SJCRH30 (cell line): ENCODE measurements around the gene WDSUB1. TPM values are rescaled to one million over a fixed set of nuclear protein-coding genes. Genes with fewer than 3 reads are reported as not detected.

Source experiments
- DNase-seq, 2 experiments: peaks; one replicate each; pipeline ENCODE4 v3.0.0-alpha.2; 2015 to 2020
- H3K27ac ChIP-seq: fragments of 250-450 bp; sonication (Bioruptor Pico); 2 replicates; pipeline ENCODE4 v1.5.1; 2020; ENCODE audit warnings: mild to moderate bottlenecking, moderate library complexity
- H3K27me3 ChIP-seq: fragments of 250-450 bp; sonication (Bioruptor Pico); 2 replicates; pipeline ENCODE4 v1.5.1; 2020; ENCODE audit warnings: mild to moderate bottlenecking, moderate library complexity
- H3K36me3 ChIP-seq: fragments of 250-450 bp; sonication (Bioruptor Pico); 2 replicates; pipeline ENCODE4 v1.5.1; 2020; ENCODE audit warnings: mild to moderate bottlenecking, moderate library complexity
- H3K4me1 ChIP-seq: fragments of 250-450 bp; sonication (Bioruptor Pico); 2 replicates; pipeline ENCODE4 v1.5.1; 2020; ENCODE audit warnings: mild to moderate bottlenecking, moderate library complexity
- H3K4me3 ChIP-seq: fragments of 250-450 bp; sonication (Bioruptor Pico); 2 replicates; pipeline ENCODE4 v1.5.1; 2020; ENCODE audit warnings: mild to moderate bottlenecking, moderate library complexity
- H3K9me3 ChIP-seq: fragments of 250-450 bp; sonication (Bioruptor Pico); replicated peaks from 2 replicates; pipeline ENCODE4 v1.5.1; 2020; ENCODE audit warnings: mild to moderate bottlenecking, moderate library complexity
- total RNA-seq: library from RNA; depleted of rRNA; stranded (reverse); fragments of >200 nt; shearing (Covaris generic); gene quantifications from 2 replicates; pipeline ENCODE4 v1.2.3, GENCODE V29; 2014

Gene WDSUB1
- total RNA-seq, 1 experiment from 2014 or later, result 8.6 TPM

DNA sequence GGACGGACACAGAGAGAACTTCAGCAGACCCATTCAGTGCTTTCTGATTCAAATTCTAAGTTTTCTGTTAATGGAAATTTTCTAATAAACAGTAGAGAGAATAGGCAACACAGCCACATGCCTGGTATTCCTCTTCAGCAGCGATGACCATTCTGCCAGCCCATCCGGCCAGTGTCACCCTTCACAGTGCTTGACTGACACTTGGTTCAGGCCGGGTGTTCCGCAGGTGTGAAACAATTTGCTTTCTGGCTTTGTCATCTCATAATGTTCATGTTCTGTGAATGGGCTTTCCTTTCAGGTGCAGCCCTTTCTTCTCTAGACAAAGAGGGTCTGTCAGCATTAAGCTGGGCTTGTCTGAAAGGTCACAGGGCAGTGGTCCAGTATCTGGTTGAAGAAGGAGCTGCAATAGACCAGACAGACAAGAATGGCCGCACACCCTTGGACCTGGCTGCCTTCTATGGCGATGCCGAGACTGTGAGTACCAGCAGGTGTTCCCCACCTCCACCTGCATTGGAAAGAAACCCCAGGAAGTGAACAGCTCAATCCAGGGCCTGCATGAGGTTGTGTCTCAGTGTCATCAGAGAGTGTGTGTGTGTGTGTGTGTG, 67.0 kb downstream of the WDSUB1 start:
- H3K4me3 ChIP-seq, result no peak overlapping the region
- no peaks in the 10 kb centered on the region; the same call in 1 of the 2 replicates for H3K4me1 ChIP-seq
- H3K27ac ChIP-seq, result no peak overlapping the region
- H3K27me3 ChIP-seq, result no peaks in the 10 kb centered on the region
- no peaks in the 10 kb centered on the region for H3K9me3 ChIP-seq
- DNase-seq, result no peak
- peaks cover 4% of the 10 kb centered on the region for H3K36me3 ChIP-seq

DNA sequence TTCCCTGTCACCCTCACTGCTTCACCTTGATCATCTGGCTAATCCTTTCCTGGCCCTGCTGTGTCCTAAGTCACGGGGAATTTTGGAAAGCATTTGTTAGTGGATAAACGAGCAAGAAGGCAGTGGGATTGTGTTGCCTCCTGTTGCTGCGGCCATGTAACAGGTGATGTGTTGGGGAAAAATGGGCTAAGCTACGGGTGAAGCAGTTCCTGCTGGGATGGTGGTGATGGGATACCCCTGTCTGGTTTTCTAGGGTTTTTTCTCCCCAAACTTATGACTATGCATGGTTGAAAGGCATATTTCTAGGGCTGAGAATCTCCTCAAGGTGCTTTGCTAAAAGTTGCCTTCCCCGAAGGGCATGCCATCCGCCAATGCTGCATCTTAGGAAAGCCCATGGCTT, 68.1 kb downstream of the WDSUB1 start:
- Histone ChIP-seq H3K4me1 (no peaks in the 10 kb centered on the region; the same call in 1 of the 2 replicates), H3K36me3 (peaks cover 4% of the 10 kb centered on the region), H3K4me3 (no peak overlapping the region), H3K9me3 (no peaks in the 10 kb centered on the region), H3K27ac (no peak overlapping the region), H3K27me3 (no peaks in the 10 kb centered on the region)
- DNase-seq, result no peak

DNA sequence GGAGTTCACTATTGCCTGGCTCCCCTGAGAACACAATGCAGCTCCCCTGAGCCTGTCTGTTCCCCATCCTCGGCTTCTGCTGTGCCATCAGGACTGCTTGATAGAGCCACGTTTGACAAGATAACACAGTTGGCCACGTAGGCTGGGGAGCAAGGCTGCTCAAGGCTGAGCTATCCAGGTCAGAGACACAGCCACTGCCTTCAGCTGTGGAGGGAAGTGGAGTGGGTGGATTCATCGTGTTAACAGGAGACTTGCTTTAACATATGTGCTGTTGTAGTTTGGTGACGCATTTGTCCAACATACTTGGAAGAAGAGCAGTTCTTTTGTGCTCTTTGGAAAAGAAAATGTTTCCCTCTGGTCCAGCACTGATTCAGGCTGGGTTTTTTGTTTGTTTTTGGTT, 68.8 kb downstream of the WDSUB1 start:
- DNase-seq, result no peak
- H3K36me3 ChIP-seq, result peaks cover 4% of the 10 kb centered on the region
- H3K27ac ChIP-seq, result no peak overlapping the region
- no peaks in the 10 kb centered on the region for H3K9me3 ChIP-seq
- no peak overlapping the region for H3K4me3 ChIP-seq
- H3K27me3 ChIP-seq, result no peaks in the 10 kb centered on the region
- no peaks in the 10 kb centered on the region; the same call in 1 of the 2 replicates for H3K4me1 ChIP-seq

GRCh38 chr2:159215116-159215515, 71.4 kb downstream of the WDSUB1 start:
- Histone ChIP-seq H3K27ac (no peak overlapping the region), H3K4me3 (no peak overlapping the region), H3K4me1 (peaks cover 13% of the 10 kb centered on the region; the same call in 1 of the 2 replicates), H3K36me3 (peaks cover 7% of the 10 kb centered on the region), H3K27me3 (no peaks in the 10 kb centered on the region), H3K9me3 (no peaks in the 10 kb centered on the region)
- no peak for DNase-seq

DNA sequence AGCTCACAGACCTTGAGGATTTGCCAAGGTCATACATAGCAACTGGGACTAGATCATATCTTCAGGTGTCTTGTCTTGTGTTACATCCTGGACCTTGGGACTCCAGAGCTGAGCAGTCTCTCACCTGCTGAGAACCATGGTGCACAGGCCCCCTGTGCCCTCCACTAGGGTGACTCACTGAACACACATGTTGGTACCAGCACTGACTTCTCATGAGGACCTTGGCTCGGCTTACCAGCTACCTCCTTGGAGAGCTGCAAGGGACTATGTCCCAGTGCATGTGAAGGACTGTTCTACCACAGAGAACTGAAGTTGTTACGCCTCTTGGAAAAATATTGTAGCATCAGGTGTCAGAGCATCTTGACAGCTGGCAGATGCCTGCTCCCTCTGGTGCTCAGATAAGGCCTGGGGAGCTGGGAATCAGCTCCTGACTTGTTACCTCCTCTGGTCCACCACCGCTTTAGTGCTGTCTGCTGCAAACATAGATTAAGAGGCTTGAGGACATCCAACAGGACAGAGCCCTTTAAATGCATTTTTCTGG, 72.1 kb downstream of the WDSUB1 start:
- H3K4me1 ChIP-seq, result peaks cover 13% of the 10 kb centered on the region; the same call in 1 of the 2 replicates
- no peaks in the 10 kb centered on the region for H3K27me3 ChIP-seq
- H3K9me3 ChIP-seq, result no peaks in the 10 kb centered on the region
- peaks cover 7% of the 10 kb centered on the region for H3K36me3 ChIP-seq
- H3K4me3 ChIP-seq, result no peak overlapping the region
- no peak overlapping the region for H3K27ac ChIP-seq
- DNase-seq, result no peak

DNA sequence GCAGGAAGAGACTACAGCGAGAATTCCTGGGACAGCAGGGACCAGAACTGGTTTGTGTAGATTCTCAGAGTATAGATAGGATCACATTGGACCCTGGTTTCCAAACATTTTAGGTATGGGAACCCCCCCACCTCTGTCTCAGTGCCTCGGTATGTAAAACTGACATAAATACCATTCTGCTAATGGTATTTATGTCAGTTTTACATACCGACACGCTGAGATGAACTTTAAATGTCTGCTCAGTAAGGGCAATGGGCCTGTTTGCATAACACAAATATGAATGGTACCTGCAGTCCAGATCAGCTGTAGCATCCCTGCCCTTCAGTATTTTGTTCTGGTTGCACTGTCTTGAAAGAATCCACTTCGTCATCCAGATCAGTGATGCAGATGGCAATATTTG, 73.2 kb downstream of the WDSUB1 start:
- Histone ChIP-seq H3K27ac (no peak overlapping the region), H3K4me3 (no peak overlapping the region), H3K27me3 (no peaks in the 10 kb centered on the region), H3K36me3 (peaks cover 7% of the 10 kb centered on the region), H3K9me3 (no peaks in the 10 kb centered on the region), H3K4me1 (peaks cover 13% of the 10 kb centered on the region; the same call in 1 of the 2 replicates)
- DNase-seq, result no peak

GRCh38 chr2:159211447-159212396, 74.8 kb downstream of the WDSUB1 start:
- H3K27ac ChIP-seq, result peak overlapping the region; percentile 37; the same call in 1 of the 2 replicates
- peak; percentile 12 to 15 for DNase-seq

GRCh38 chr2:159209341-159210306, 76.9 kb downstream of the WDSUB1 start:
- Histone ChIP-seq H3K4me3 (no peak overlapping the region), H3K36me3 (peaks cover 4% of the 10 kb centered on the region; the same call in 1 of the 2 replicates), H3K27ac (no peak overlapping the region), H3K9me3 (no peaks in the 10 kb centered on the region), H3K4me1 (peaks cover 13% of the 10 kb centered on the region; the same call in 1 of the 2 replicates), H3K27me3 (no peaks in the 10 kb centered on the region)
- no peak for DNase-seq

More at GRCh38 chr2:159211447-159212396, 74.8 kb downstream of the WDSUB1 start:
- H3K27me3 ChIP-seq, result no peaks in the 10 kb centered on the region
- no peaks in the 10 kb centered on the region for H3K9me3 ChIP-seq
- H3K36me3 ChIP-seq, result peaks cover 4% of the 10 kb centered on the region; the same call in 1 of the 2 replicates
- H3K4me1 ChIP-seq, result peaks cover 13% of the 10 kb centered on the region; the same call in 1 of the 2 replicates
- no peak overlapping the region for H3K4me3 ChIP-seq

GRCh38 chr2:159208438-159208837, 78.1 kb downstream of the WDSUB1 start:
- Histone ChIP-seq H3K27ac (no peak overlapping the region), H3K4me3 (no peak overlapping the region), H3K9me3 (no peaks in the 10 kb centered on the region), H3K4me1 (peaks cover 13% of the 10 kb centered on the region; the same call in 1 of the 2 replicates), H3K27me3 (no peaks in the 10 kb centered on the region), H3K36me3 (peaks cover 4% of the 10 kb centered on the region; the same call in 1 of the 2 replicates)
- no peak for DNase-seq

GRCh38 chr2:159206736-159207380, 79.6 kb downstream of the WDSUB1 start:
- no peaks in the 10 kb centered on the region for H3K9me3 ChIP-seq
- no peak for DNase-seq
- no peaks in the 10 kb centered on the region for H3K36me3 ChIP-seq
- no peak overlapping the region for H3K4me3 ChIP-seq
- no peak overlapping the region for H3K27ac ChIP-seq
- no peaks in the 10 kb centered on the region for H3K27me3 ChIP-seq
- H3K4me1 ChIP-seq, result peaks cover 14% of the 10 kb centered on the region; the same call in 1 of the 2 replicates

GRCh38 chr2:159204381-159205144, 81.9 kb downstream of the WDSUB1 start:
- DNase-seq, result no peak

GRCh38 chr2:159202568-159203071, 83.9 kb downstream of the WDSUB1 start:
- H3K4me3 ChIP-seq, result no peak overlapping the region
- peak; percentile 62 to 63 for DNase-seq

More at GRCh38 chr2:159204381-159205144, 81.9 kb downstream of the WDSUB1 start:
- Histone ChIP-seq H3K27me3 (no peaks in the 10 kb centered on the region), H3K4me3 (no peak overlapping the region), H3K36me3 (no peaks in the 10 kb centered on the region), H3K27ac (no peak overlapping the region), H3K4me1 (peaks cover 5% of the 10 kb centered on the region; the same call in 1 of the 2 replicates), H3K9me3 (no peaks in the 10 kb centered on the region)

More at GRCh38 chr2:159202568-159203071, 83.9 kb downstream of the WDSUB1 start:
- Histone ChIP-seq H3K27ac (peak overlapping the region; percentile 40; the same call in 1 of the 2 replicates), H3K36me3 (no peaks in the 10 kb centered on the region; the same call in 1 of the 2 replicates), H3K4me1 (peaks cover 5% of the 10 kb centered on the region; the same call in 1 of the 2 replicates), H3K27me3 (no peaks in the 10 kb centered on the region), H3K9me3 (no peaks in the 10 kb centered on the region)
